Activated T-helper 17 cell treated with anti-CD3 and anti-CD28 coated beads, Interleukin-2, amount 50 U/mL, for 72 hours (primary cell): ENCODE data around the gene TMEM138. TPM values are rescaled to one million over a fixed set of nuclear protein-coding genes. Genes with fewer than 3 reads are reported as not detected.
A peak's percentile ranks its signal among the peaks of the same experiment; 100 is the strongest.

Experiments
- ATAC-seq: fragments of 150-1000 bp; cut with Tn5 transposase; replicated peaks from 2 replicates; pipeline ENCODE4 v1.10.0; 2021; ENCODE audit warnings: mild to moderate bottlenecking, moderate library complexity
- H3K27ac Mint-ChIP-seq: one replicate; pipeline ENCODE4 v1.8.0; 2022; ENCODE audit warnings: mixed read lengths
- H3K27me3 Mint-ChIP-seq: one replicate; pipeline ENCODE4 v1.8.0; 2022; ENCODE audit warnings: mixed read lengths
- H3K36me3 Mint-ChIP-seq: one replicate; pipeline ENCODE4 v1.8.0; 2022; ENCODE audit warnings: low read depth, mild to moderate bottlenecking, mixed read lengths
- H3K4me1 Mint-ChIP-seq: one replicate; pipeline ENCODE4 v1.8.0; 2022; ENCODE audit warnings: mixed read lengths
- H3K4me3 Mint-ChIP-seq: one replicate; pipeline ENCODE4 v1.8.0; 2022; ENCODE audit warnings: mild to moderate bottlenecking, mixed read lengths
- H3K9me3 Mint-ChIP-seq: one replicate; pipeline ENCODE4 v1.8.0; 2022; ENCODE audit warnings: mixed read lengths
- total RNA-seq, 2 donors: library from RNA; stranded (reverse); gene quantifications; one replicate each; pipeline ENCODE4 v1.2.3, GENCODE V29; 2022

The TMEM138 gene
- 10 to 100 TPM; 30.6 to 47.9 TPM for total RNA-seq

GRCh38 chr11:61361741-61362541 lies at the start of gene TMEM138, which contains the start of gene CYB561A3:
TSS of gene TMEM138 (plus strand) at chr11:61362374. CDS start at chr11:61364391, 2,017 bp downstream.
TSS of gene CYB561A3 (minus strand) at chr11:61361882. CDS start at chr11:61356713, 5,169 bp downstream.
- H3K27ac Mint-ChIP-seq = peak within 1 kb of the TSS; percentile 98
- H3K27me3 Mint-ChIP-seq = no peaks in the 10 kb centered on the region
- H3K9me3 Mint-ChIP-seq = no peaks in the 10 kb centered on the region
- peaks cover 17% of the 10 kb centered on the region for H3K4me1 Mint-ChIP-seq
- peak; percentile 95 for ATAC-seq
- peak within 1 kb of the TSS; percentile 98 for H3K4me3 Mint-ChIP-seq
- peaks cover 47% of the 10 kb centered on the region for H3K36me3 Mint-ChIP-seq

DNA sequence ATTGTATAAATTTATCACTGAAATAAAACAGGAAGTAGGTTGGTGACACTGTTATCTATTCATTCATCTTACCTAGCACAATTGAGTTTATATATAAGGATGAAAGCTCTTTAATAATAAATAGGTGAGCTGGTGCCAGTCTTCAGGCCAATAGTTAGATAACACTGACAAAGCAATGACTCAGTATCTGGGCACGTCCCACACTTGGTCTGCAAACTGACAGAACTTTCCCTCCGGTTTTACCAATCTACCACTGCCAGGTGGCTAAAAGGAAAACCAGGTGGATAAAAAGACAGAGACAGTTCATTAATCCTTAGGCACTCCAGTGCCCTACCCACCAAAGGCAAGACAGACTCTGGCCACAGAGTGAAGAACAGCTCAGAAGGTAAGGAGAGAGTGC lies 46.9 kb upstream of the TMEM138 start:
- Mint-ChIP-seq H3K36me3 (peaks cover 29% of the 10 kb centered on the region), H3K9me3 (no peaks in the 10 kb centered on the region)

DNA sequence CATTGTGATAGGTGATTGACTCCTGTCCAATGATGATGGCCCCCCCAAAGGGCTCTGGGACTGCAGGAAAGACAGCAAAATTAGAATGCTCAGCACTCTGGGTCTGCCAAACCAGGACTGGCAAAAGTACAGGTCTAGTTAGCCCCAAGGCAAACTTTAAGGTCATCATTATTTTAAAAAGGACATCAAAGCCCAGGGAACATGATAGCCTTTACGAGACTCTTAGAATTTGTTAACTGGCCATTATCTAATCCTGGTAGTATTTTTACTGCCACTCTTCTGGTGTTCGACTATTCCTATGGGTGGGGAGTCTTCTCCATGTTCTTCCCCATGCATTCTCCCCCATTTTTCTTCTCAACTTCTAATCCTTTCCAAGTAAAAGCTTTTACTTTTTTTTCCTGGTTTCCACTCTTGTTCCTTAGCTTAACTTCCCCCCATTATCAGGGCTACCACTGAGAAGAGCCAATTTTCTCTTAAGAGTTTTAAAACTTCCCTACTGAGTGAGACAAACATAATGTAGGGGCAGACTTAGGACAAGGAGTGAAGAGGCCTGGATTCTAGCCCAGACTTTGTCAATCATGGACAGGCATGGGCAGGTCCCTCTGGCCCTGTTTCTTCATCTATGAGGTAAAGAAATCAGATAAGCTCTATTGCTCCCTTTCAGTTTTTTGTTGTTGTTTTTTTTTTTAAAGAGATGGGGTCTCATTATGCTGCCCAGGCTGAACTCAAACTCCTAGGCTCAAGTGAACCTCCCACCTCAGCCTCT lies 36.3 kb upstream of the TMEM138 start:
- H3K4me3 Mint-ChIP-seq = no peak overlapping the region
- peaks cover 20% of the 10 kb centered on the region for H3K4me1 Mint-ChIP-seq
- no peak for ATAC-seq
- H3K9me3 Mint-ChIP-seq = no peaks in the 10 kb centered on the region
- H3K27me3 Mint-ChIP-seq = no peaks in the 10 kb centered on the region
- peaks cover 100% of the 10 kb centered on the region for H3K36me3 Mint-ChIP-seq
- no peak overlapping the region for H3K27ac Mint-ChIP-seq

More for the DNA sequence above, 46.9 kb upstream of the TMEM138 start:
- Mint-ChIP-seq H3K27ac (no peak overlapping the region), H3K27me3 (no peaks in the 10 kb centered on the region), H3K4me1 (no peaks in the 10 kb centered on the region), H3K4me3 (no peak overlapping the region)
- ATAC-seq = no peak

GRCh38 chr11:61327669-61328071 lies 34.5 kb upstream of the TMEM138 start:
- Mint-ChIP-seq H3K9me3 (no peaks in the 10 kb centered on the region), H3K36me3 (peaks cover 100% of the 10 kb centered on the region), H3K27me3 (no peaks in the 10 kb centered on the region), H3K4me3 (no peak overlapping the region), H3K27ac (no peak overlapping the region), H3K4me1 (peaks cover 35% of the 10 kb centered on the region)
- no peak for ATAC-seq

DNA sequence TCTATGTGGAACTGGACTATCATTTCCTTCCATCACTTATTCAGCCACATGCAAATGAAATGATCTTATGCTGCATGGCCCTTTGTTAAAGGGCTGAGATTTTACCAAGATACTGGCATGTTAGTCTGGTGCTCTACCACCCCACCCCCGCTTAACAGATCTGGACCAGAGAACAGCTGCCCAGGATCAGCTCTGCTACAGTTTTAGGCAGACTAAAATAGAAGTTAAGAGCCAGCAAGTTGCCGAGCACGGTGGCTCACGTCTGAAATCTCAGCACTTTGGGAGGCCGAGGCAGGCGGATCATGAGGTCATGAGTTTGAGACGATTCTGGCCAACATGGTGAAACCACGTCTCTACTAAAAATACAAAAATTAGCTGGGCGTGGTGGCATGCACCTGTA lies 33.8 kb upstream of the TMEM138 start:
- ATAC-seq = no peak
- Mint-ChIP-seq H3K9me3 (no peaks in the 10 kb centered on the region), H3K4me3 (no peak overlapping the region), H3K27me3 (no peaks in the 10 kb centered on the region), H3K27ac (no peak overlapping the region), H3K36me3 (peaks cover 100% of the 10 kb centered on the region), H3K4me1 (peaks cover 35% of the 10 kb centered on the region)

DNA sequence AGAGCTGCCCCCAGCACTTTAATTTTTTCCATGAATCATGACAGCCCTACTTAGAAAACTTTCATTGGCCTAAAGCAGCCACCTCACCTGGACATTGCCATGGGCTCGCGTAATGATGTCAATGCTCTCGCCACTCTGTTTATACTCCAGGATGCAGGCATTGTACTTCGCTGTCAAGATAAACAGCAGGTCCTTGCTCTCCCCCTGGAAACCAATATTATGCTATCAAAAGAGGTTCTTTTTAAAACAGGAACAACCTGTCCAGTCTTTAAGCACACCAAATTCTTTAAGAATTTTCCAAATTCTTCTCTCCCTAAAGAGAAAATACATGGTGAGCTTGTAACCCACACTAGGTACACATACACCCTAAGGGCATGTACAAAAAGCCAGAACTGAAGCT lies 32.3 kb upstream of the TMEM138 start:
- peak overlapping the region; percentile 98 for H3K4me3 Mint-ChIP-seq
- H3K27me3 Mint-ChIP-seq = no peaks in the 10 kb centered on the region
- ATAC-seq = no peak
- H3K4me1 Mint-ChIP-seq = peaks cover 38% of the 10 kb centered on the region
- peaks cover 89% of the 10 kb centered on the region for H3K36me3 Mint-ChIP-seq
- H3K9me3 Mint-ChIP-seq = no peaks in the 10 kb centered on the region
- peak overlapping the region; percentile 99 for H3K27ac Mint-ChIP-seq

- H3K4me3 Mint-ChIP-seq = peak overlapping the region; percentile 98
- H3K27ac Mint-ChIP-seq = peak overlapping the region; percentile 99
- no peak for ATAC-seq
- H3K9me3 Mint-ChIP-seq = no peaks in the 10 kb centered on the region
- peaks cover 72% of the 10 kb centered on the region for H3K36me3 Mint-ChIP-seq
- peaks cover 38% of the 10 kb centered on the region for H3K4me1 Mint-ChIP-seq
- H3K27me3 Mint-ChIP-seq = no peaks in the 10 kb centered on the region
These were observed 30.5 kb upstream of the TMEM138 start for GRCh38 chr11:61331651-61332050.

GRCh38 chr11:61332281-61332796 lies 29.8 kb upstream of the TMEM138 start:
- H3K36me3 Mint-ChIP-seq = peaks cover 65% of the 10 kb centered on the region
- no peaks in the 10 kb centered on the region for H3K9me3 Mint-ChIP-seq
- peak overlapping the region; percentile 98 for H3K4me3 Mint-ChIP-seq
- no peaks in the 10 kb centered on the region for H3K27me3 Mint-ChIP-seq
- peak overlapping the region; percentile 99 for H3K27ac Mint-ChIP-seq
- ATAC-seq = no peak
- peaks cover 38% of the 10 kb centered on the region for H3K4me1 Mint-ChIP-seq

DNA sequence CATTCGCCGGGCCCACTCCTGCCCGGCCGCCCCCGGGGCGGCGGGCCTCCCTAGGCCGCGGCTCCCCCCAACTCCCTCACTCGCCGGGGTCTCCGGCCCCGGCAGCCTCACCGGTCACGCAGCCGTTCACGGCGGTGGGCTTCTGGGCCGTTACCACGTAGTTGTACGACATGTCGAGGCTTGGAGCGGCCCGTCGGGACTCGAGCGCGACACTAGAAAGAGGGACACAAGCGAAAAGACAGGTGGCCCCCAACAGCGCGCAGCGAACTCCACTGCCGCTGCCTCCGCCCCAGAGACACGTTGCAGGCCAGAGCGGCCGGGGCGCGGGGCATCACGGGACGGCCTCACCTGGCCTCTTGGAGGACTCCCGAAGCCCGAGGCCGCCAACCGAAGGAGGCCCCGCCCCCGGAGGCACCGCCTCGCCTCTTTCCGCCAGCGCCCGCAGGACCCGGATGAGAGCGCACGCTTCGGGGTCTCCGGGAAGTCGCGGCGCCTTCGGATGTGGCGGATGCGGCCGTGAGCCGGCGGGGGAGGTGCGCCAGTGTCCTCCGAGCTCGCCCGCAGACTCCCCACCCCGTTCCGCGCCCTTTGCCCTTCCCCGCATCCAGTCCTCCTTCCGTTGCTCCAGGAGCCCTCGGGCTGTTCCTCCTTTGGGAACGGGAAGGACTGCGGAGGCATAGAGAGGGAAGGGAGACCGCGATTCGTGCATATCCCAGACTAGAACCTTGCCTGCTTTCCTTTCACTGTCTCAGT lies 29.2 kb upstream of the TMEM138 start, which contains the start of the genes DDB1 and TKFC:
TSS of gene DDB1 (minus strand) at position 309 of the 753 bp plus-strand sequence. CDS start at position 172, 137 bp downstream.
TSS of gene TKFC (plus strand) at position 432 of the 753 bp plus-strand sequence. CDS start 1,501 bp downstream, outside the sequence.
- peak within 1 kb of the TSS; percentile 99 for H3K27ac Mint-ChIP-seq
- H3K9me3 Mint-ChIP-seq = no peaks in the 10 kb centered on the region
- peak; percentile 96 for ATAC-seq
- H3K4me3 Mint-ChIP-seq = peak within 1 kb of the TSS; percentile 98
- no peaks in the 10 kb centered on the region for H3K27me3 Mint-ChIP-seq
- H3K4me1 Mint-ChIP-seq = peaks cover 33% of the 10 kb centered on the region
- peaks cover 58% of the 10 kb centered on the region for H3K36me3 Mint-ChIP-seq

DNA sequence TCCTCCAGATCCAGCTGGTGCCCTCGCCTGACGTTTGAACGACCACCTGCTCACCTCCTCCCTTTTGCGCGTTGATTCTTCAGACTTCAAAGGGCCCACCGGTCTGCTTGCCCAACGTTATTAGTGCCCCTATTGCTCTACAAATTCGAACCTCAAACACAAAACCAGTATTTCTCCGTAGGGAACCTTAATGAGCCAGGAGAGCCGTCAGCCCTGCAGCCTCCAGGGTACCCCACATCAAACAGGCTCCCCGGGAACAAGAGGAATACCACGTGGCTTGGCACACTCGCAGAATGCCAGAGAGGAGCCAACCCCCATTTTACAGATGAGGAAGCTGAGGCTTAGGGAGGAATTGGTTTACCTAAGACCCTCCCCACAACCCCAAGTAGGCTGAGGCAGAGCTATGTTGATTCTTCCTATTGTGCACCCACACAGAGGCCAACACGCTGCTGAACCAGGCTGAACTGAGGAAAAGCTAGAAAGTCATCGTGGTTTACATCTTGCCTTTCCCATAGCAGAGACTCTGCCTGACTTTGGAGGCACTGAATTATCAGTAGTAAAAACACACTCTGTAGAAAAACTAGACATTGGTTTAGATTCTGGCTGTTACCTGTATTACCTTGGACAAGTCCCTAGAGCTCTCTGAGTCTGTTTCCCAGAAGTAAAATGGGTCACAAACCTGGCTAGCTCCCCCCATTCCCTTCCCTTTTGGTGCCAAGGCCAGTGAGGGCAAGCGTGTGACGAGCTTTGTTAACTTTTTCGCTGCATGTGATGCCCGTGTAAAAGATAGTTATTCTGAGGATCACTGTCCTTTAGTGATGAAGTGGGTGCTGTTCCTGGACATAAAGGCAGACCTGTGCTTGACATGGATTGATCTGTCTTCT lies 28.4 kb upstream of the TMEM138 start:
- H3K9me3 Mint-ChIP-seq = no peaks in the 10 kb centered on the region
- peak overlapping the region; percentile 99 for H3K27ac Mint-ChIP-seq
- no peaks in the 10 kb centered on the region for H3K27me3 Mint-ChIP-seq
- peaks cover 50% of the 10 kb centered on the region for H3K36me3 Mint-ChIP-seq
- peak overlapping the region; percentile 98 for H3K4me3 Mint-ChIP-seq
- ATAC-seq = no peak
- H3K4me1 Mint-ChIP-seq = peaks cover 29% of the 10 kb centered on the region

DNA sequence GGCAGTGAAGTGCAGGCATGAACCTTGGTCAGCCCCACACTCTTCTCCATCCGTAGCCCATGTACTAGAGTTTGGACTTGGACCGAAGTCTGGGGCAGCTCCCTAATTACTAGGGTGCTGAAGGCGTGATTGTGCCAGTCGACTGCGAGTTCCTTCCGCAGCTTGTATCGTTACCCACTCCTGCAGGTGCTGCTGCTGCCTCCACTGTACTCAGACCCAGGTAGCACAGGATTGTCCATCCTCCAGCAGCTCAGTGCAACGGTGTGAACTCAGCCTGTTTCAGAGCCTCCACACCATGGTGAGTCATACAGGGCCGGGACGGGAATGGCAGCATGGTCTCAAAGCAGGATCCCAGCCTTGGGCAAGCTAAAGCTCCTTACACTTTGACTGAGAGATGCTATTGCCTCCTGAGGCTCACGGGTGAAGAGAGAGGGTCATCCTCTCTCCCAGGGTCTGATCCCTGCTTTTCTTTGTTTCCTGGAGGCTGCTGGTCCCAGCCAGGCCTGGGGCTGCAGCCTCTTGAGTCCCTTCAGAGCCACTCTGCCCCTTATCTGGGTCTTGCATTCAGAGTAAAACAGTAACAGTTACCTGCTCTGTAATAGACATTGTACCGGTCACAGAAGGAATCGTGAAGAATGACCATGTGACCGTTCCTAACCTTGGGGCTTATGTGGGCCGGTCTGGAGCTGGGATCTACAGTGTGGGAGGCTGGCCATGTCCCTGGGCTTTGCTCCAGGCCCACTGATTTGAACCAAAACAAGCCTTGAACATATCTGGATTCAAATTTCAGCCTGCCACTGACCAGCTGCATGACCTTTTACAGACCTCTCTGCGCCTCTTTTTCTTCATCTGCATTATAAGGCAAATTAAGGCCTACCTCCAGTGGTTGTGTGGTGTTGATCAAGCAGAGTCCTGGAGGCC lies 27.5 kb upstream of the TMEM138 start:
- H3K9me3 Mint-ChIP-seq = no peaks in the 10 kb centered on the region

GRCh38 chr11:61335355-61335710 lies 26.8 kb upstream of the TMEM138 start:
- peaks cover 24% of the 10 kb centered on the region for H3K4me1 Mint-ChIP-seq
- no peaks in the 10 kb centered on the region for H3K9me3 Mint-ChIP-seq
- H3K27me3 Mint-ChIP-seq = no peaks in the 10 kb centered on the region
- H3K4me3 Mint-ChIP-seq = no peak overlapping the region
- ATAC-seq = no peak
- H3K27ac Mint-ChIP-seq = peak overlapping the region; percentile 66
- H3K36me3 Mint-ChIP-seq = peaks cover 35% of the 10 kb centered on the region

More for the DNA sequence above, 27.5 kb upstream of the TMEM138 start:
- peak overlapping the region; percentile 99 for H3K27ac Mint-ChIP-seq
- no peak for ATAC-seq
- peaks cover 24% of the 10 kb centered on the region for H3K4me1 Mint-ChIP-seq
- H3K27me3 Mint-ChIP-seq = no peaks in the 10 kb centered on the region
- peaks cover 41% of the 10 kb centered on the region for H3K36me3 Mint-ChIP-seq
- H3K4me3 Mint-ChIP-seq = peak overlapping the region; percentile 98
